HG02973 (cell line): ENCODE results near the gene CHRNG.
"Not testable (repeated sequence)": the region's sequence is repeated elsewhere in the genome, so short reads cannot be mapped to it uniquely, and the experiment has no call there.

Source experiments
- ATAC-seq: cut with Tn5 transposase; IDR thresholded peaks from one replicate; pipeline ENCODE4 v1.9.1; 2021; ENCODE audit warnings: moderate library complexity; ENCODE audit not compliant: unreplicated experiment

Gene CHRNG

GRCh38 chr2:232527905-232528470, 11.5 kb upstream of the CHRNG start:
- ATAC-seq = no peak

GRCh38 chr2:232528746-232529460, 10.6 kb upstream of the CHRNG start:
- no peak for ATAC-seq

GRCh38 chr2:232529806-232530547, 9.5 kb upstream of the CHRNG start:
- ATAC-seq = no peak

- ATAC-seq = no peak
These were observed 8.7 kb upstream of the CHRNG start for GRCh38 chr2:232530626-232531260.

- no peak for ATAC-seq
These were observed 7.1 kb upstream of the CHRNG start for GRCh38 chr2:232532419-232532818.

- ATAC-seq = not testable (repeated sequence)
These were observed 6.7 kb upstream of the CHRNG start for GRCh38 chr2:232532821-232533220.

- ATAC-seq = no peak
These were observed 5.4 kb upstream of the CHRNG start for GRCh38 chr2:232533944-232534710.

- no peak for ATAC-seq
These were observed 4.4 kb upstream of the CHRNG start for GRCh38 chr2:232534940-232535651.

GRCh38 chr2:232535761-232536530, 3.5 kb upstream of the CHRNG start:
- no peak for ATAC-seq

- ATAC-seq = no peak
These were observed 2.4 kb upstream of the CHRNG start for GRCh38 chr2:232537079-232537478.

- ATAC-seq = no peak
These were observed 2.0 kb upstream of the CHRNG start for GRCh38 chr2:232537499-232537898.

- no peak for ATAC-seq
These were observed 821 bp upstream of the CHRNG start for GRCh38 chr2:232538671-232539070.

GRCh38 chr2:232540441-232541041, 1.0 kb downstream of the CHRNG start:
- ATAC-seq = no peak

GRCh38 chr2:232541195-232541960, 1.9 kb downstream of the CHRNG start:
- no peak for ATAC-seq

- ATAC-seq = no peak
These were observed 2.6 kb downstream of the CHRNG start for GRCh38 chr2:232541961-232542714.

GRCh38 chr2:232542715-232543467, 3.4 kb downstream of the CHRNG start:
- ATAC-seq = no peak

- no peak for ATAC-seq
These were observed 4.0 kb downstream of the CHRNG start for GRCh38 chr2:232543491-232543890.
